SK-N-SH treated with all-trans-retinoic acid at 6 μM for 48 hours (cell line): ENCODE measurements around the gene LMF1.

Experiments
- ATAC-seq: fragments of 200-7000 bp; cut with Tn5 transposase; 3 replicates; pipeline ENCODE4 v1.9.1; 2020; ENCODE audit warnings: mild to moderate bottlenecking, moderate library complexity
- BACH2 ChIP-seq: fragments of 250-450 bp; sonication (Bioruptor Pico); IDR thresholded peaks from 2 replicates; pipeline ENCODE4 v1.9.0; 2021; ENCODE audit warnings: mild to moderate bottlenecking, borderline replicate concordance
- CREB5 ChIP-seq: fragments of 250-450 bp; sonication (Bioruptor Pico); IDR thresholded peaks from 2 replicates; pipeline ENCODE4 v1.5.1; 2020; ENCODE audit warnings: low read depth, mild to moderate bottlenecking, moderate library complexity
- CSRNP3 ChIP-seq: fragments of 250-450 bp; sonication (Bioruptor Pico); IDR thresholded peaks from 2 replicates; pipeline ENCODE4 v1.5.1; 2021; ENCODE audit warnings: mild to moderate bottlenecking, moderate library complexity
- ESRRG ChIP-seq: fragments of 250-450 bp; sonication (Bioruptor Pico); IDR thresholded peaks from 2 replicates; pipeline ENCODE4 v1.6.1; 2021; ENCODE audit warnings: mild to moderate bottlenecking
- ISL1 ChIP-seq: fragments of 250-450 bp; sonication (Bioruptor Pico); IDR thresholded peaks from 2 replicates; pipeline ENCODE4 v2.1.2; 2022; ENCODE audit warnings: mild to moderate bottlenecking, moderate library complexity
- OSR1 ChIP-seq: fragments of 250-450 bp; sonication (Bioruptor Pico); IDR thresholded peaks from 2 replicates; pipeline ENCODE4 v1.8.0; 2022; ENCODE audit warnings: moderate library complexity, mild to moderate bottlenecking, inconsistent platforms
- PATZ1 ChIP-seq: fragments of 250-450 bp; sonication (Bioruptor Pico); IDR thresholded peaks from 2 replicates; pipeline ENCODE4 v1.8.0; 2020; ENCODE audit warnings: mild to moderate bottlenecking, moderate library complexity, borderline replicate concordance
- POU6F1 ChIP-seq: fragments of 250-450 bp; sonication (Bioruptor Pico); IDR thresholded peaks from 2 replicates; pipeline ENCODE4 v1.8.0; 2021; ENCODE audit warnings: low read depth, mild to moderate bottlenecking, moderate library complexity, borderline replicate concordance
- PPARA ChIP-seq: fragments of 250-450 bp; sonication (Bioruptor Pico); IDR thresholded peaks from 2 replicates; pipeline ENCODE4 v1.5.0; 2020; ENCODE audit warnings: mild to moderate bottlenecking, borderline replicate concordance
- RARB ChIP-seq: fragments of 250-450 bp; sonication (Bioruptor Pico); IDR thresholded peaks from 2 replicates; pipeline ENCODE4 v1.8.0; 2021; ENCODE audit warnings: mild to moderate bottlenecking, moderate library complexity
- SNAI2 ChIP-seq: fragments of 250-450 bp; sonication (Bioruptor Pico); IDR thresholded peaks from 2 replicates; pipeline ENCODE4 v1.5.0; 2020; ENCODE audit warnings: mild to moderate bottlenecking, moderate library complexity
- TCF4 ChIP-seq: fragments of 250-450 bp; sonication (Bioruptor Pico); IDR thresholded peaks from 2 replicates; pipeline ENCODE4 v1.8.0; 2021; ENCODE audit warnings: mild to moderate bottlenecking, moderate library complexity, borderline replicate concordance
- TSHZ2 ChIP-seq: fragments of 250-450 bp; sonication (Bioruptor Pico); IDR thresholded peaks from 2 replicates; pipeline ENCODE4 v1.5.0; 2020; ENCODE audit warnings: mild to moderate bottlenecking, moderate library complexity
- ZNF565 ChIP-seq: fragments of 450-650 bp; formaldehyde crosslinking; conservative IDR thresholded peaks from 2 replicates; pipeline ENCODE4 v1.5.0; 2020; ENCODE audit warnings: low read depth, mild to moderate bottlenecking, moderate library complexity
- ZNF70 ChIP-seq: fragments of 450-650 bp; formaldehyde crosslinking; IDR thresholded peaks from 2 replicates; pipeline ENCODE4 v1.5.0; 2020; ENCODE audit warnings: mild to moderate bottlenecking, moderate library complexity
- ZNF8 ChIP-seq: fragments of 450-650 bp; formaldehyde crosslinking; IDR thresholded peaks from 2 replicates; pipeline ENCODE4 v1.5.0; 2020; ENCODE audit warnings: mild to moderate bottlenecking, moderate library complexity

Gene LMF1

GRCh38 chr16:1013593-1013900 is 42.8 kb upstream of the LMF1 start:
- TF ChIP-seq TCF4 (CRISPR knock-in tag): no peak
- TF ChIP-seq CREB5 (CRISPR knock-in tag): no peak
- no peak for ATAC-seq

GRCh38 chr16:1012722-1013592 is 42.2 kb upstream of the LMF1 start:
- ATAC-seq: no peak

GRCh38 chr16:1012135-1012534 is 41.4 kb upstream of the LMF1 start:
- no peak for ATAC-seq
- no peak for TF ChIP-seq RARB (CRISPR knock-in tag)
- TF ChIP-seq BACH2: no peak
- no peak for TF ChIP-seq ESRRG
- no peak for TF ChIP-seq TSHZ2 (CRISPR knock-in tag)
- TF ChIP-seq OSR1: no peak
- no peak for TF ChIP-seq ZNF8 (CRISPR knock-in tag)
- TF ChIP-seq POU6F1 (CRISPR knock-in tag): no peak
- no peak for TF ChIP-seq SNAI2 (CRISPR knock-in tag)
- TF ChIP-seq PPARA (CRISPR knock-in tag): no peak

More at GRCh38 chr16:1012722-1013592, 42.2 kb upstream of the LMF1 start:
- TF ChIP-seq RARB (CRISPR knock-in tag) (no peak), ZNF565 (CRISPR knock-in tag) (no peak), ISL1 (CRISPR knock-in tag) (no peak)

- TF ChIP-seq CREB5 (CRISPR knock-in tag) (no peak), PPARA (CRISPR knock-in tag) (no peak), POU6F1 (CRISPR knock-in tag) (no peak), OSR1 (no peak)
- no peak for ATAC-seq
Observed at GRCh38 chr16:1011316-1012082, 40.7 kb upstream of the LMF1 start.

- no peak for ATAC-seq
- TF ChIP-seq PATZ1 (CRISPR knock-in tag) (no peak), TSHZ2 (CRISPR knock-in tag) (no peak), CSRNP3 (no peak), ZNF8 (CRISPR knock-in tag) (no peak), ISL1 (CRISPR knock-in tag) (no peak), ZNF70 (CRISPR knock-in tag) (no peak), RARB (CRISPR knock-in tag) (no peak)
Observed at GRCh38 chr16:1010815-1011214, 40.0 kb upstream of the LMF1 start.
